Measurements from ENCODE around the gene ERG28.

DNA sequence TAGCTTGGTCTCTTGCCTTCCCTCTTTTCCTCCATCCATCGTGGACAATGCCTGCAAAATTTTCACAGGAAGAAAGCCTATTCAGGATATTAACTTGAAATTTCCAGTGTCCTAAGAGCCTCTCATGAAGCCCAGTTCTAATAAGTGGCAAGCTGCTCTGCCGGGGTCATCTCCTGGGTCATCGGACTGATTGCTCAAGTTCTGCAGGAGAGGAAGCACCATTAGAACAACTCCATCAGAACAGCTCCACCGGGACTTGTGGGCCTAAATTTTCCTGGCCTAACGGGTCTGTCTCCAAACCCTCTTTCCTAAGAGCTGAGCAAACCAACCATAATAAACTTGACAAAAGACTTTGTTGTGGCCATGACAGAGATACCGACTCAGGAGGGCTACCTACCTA lies 13.9 kb downstream of the ERG28 start:
- TF ChIP-seq POLR2A (IDR thresholded peaks at IDR 0.05; ENCODE audit: low read depth, low read length) (no peak), SPI1 (IDR thresholded peaks at IDR 0.05; ENCODE audit: low read depth, low read length) (no peak)

Data from GM12891 (cell line).